ENCODE measurements around the gene C4B.

C4B gene

GRCh38 chr6:32074996-32075532 lies 60.5 kb downstream of the C4B start (continued):
- no peak for TF ChIP-seq ZBTB11 (tag by site-specific recombination; conservative IDR thresholded peaks at IDR 0.05; ENCODE audit: low read depth)
- TF ChIP-seq ZBTB1 (tag by site-specific recombination; IDR thresholded peaks at IDR 0.05), result no peak
- TF ChIP-seq ZNF324 (tag by site-specific recombination; IDR thresholded peaks at IDR 0.05), result no peak
- TF ChIP-seq ZNF792 (tag by site-specific recombination; IDR thresholded peaks at IDR 0.05), result no peak
- no peak for TF ChIP-seq ZNF677 (tag by site-specific recombination; IDR thresholded peaks at IDR 0.05)
- no peak for TF ChIP-seq ZNF37A (tag by site-specific recombination; IDR thresholded peaks at IDR 0.05)
- no peak for TF ChIP-seq ZNF48 (tag by site-specific recombination; IDR thresholded peaks at IDR 0.05)
- no peak for TF ChIP-seq ZNF660 (tag by site-specific recombination; IDR thresholded peaks at IDR 0.05)
- TF ChIP-seq OVOL3 (tag by site-specific recombination; IDR thresholded peaks at IDR 0.05), result no peak
- TF ChIP-seq ZEB2 (tag by site-specific recombination; IDR thresholded peaks at IDR 0.05), result no peak
- TF ChIP-seq REST (tag by site-specific recombination; IDR thresholded peaks at IDR 0.05), result no peak

GRCh38 chr6:32075781-32076180 lies 61.2 kb downstream of the C4B start:
- CTCF ChIA-PET, result interaction anchor here (0.6 to 2.4 kb wide), 8 partner anchors 9 to 136 kb away, joined by 3 to 16 read pairs (median 6); no protein-coding TSS in a partner anchor
- Histone ChIP-seq H3K36me3 (ENCODE audit: control insufficient read depth in 2 of 2, insufficient read depth in 1 of 2, low read length in 2 of 2) (no peaks in the 10 kb centered on the region), H3K9me3 (ENCODE audit: control insufficient read depth, insufficient read depth, low read depth, low read length) (no peaks in the 10 kb centered on the region), H3K4me3 (ENCODE audit: low read depth, low read length) (no peak overlapping the region), H3K4me1 (ENCODE audit: control insufficient read depth, insufficient read depth, low read length) (no peaks in the 10 kb centered on the region), H3K27ac (ENCODE audit: extremely low read depth, low read depth, low read length) (no peak overlapping the region)
- POLR2A ChIA-PET, result interaction anchor here (0.9 to 1.5 kb wide), 5 partner anchors 17 to 100 kb away, joined by 3 to 4 read pairs (median 4); partner anchors contain the start of genes AGPAT1 and FKBPL
- TF ChIP-seq ZNF639 (tag by site-specific recombination; IDR thresholded peaks at IDR 0.05) (no peak), ZFP69B (tag by site-specific recombination; IDR thresholded peaks at IDR 0.05) (no peak), PRDM10 (tag by site-specific recombination; IDR thresholded peaks at IDR 0.05) (no peak), ZBTB48 (tag by site-specific recombination; IDR thresholded peaks at IDR 0.05) (no peak), TSHZ1 (tag by site-specific recombination; IDR thresholded peaks at IDR 0.05; ENCODE audit: borderline replicate concordance) (no peak)
